ENCODE results near the gene TOM1L1.

DNA sequence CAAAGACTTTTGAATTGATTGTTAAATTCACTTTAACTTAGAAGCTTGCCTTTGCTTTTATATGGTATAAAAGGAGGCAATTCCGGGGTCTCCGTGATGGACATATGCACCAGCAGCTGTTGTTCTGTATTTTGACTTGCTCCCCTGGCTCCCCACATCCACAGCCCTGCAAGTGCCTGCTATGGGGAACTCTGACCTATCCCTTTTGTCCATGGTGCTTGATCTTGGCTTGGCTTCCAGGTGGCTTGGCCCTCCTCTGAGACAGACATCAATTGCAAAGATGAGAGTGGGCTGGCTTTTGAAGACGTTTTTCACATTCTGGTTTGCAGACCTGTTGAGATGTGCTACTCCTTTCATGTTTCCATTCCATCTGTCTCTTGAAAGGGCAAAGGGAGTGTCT, 26.9 kb downstream of the TOM1L1 start:
- TF ChIP-seq CTCF (conservative IDR thresholded peaks at IDR 0.05; ENCODE audit: low read length) (no peak), EZH2phosphoT487 (IDR thresholded peaks at IDR 0.05; ENCODE audit: borderline replicate concordance, low read depth, low read length) (no peak)
